HCT116 (cell line): ENCODE data around the gene TRIOBP. TPM values are rescaled to one million over a fixed set of nuclear protein-coding genes. Genes with fewer than 3 reads are reported as not detected.

Experiments used
- ATAC-seq: fragments of 200-7000 bp; cut with Tn5 transposase; 2 replicates; pipeline ENCODE4 v1.9.1; 2020; ENCODE audit warnings: mild to moderate bottlenecking, moderate library complexity
- BruUV-seq: library from RNA; stranded (reverse); fragments of 400-500 nt; replicated peaks from 2 replicates; lab custom pipeline; 2021; lab: Mats Ljungman, UMichigan
- CTCF ChIA-PET: fragments of 300-600 bp; sonication (Branson Sonifier 250); formaldehyde crosslinking; loops from one replicate; lab custom pipeline; 2021; ENCODE audit warnings: antibody characterized with exemption; lab: Charles Lee
- POLR2A ChIA-PET: fragments of 300-600, 350-600 bp; sonication (Branson Sonifier 250); formaldehyde crosslinking; loops from one replicate; lab custom pipeline; 2021; ENCODE audit warnings: antibody characterized with exemption; lab: Charles Lee
- RAD21 ChIA-PET, 2 experiments: fragments of 300-600 bp; sonication (Branson Sonifier 250); formaldehyde crosslinking; loops; one replicate each; lab custom pipeline; 2023; ENCODE audit warnings: low total read pairs in 2 of 2; ENCODE audit not compliant: uncharacterized antibody in 2 of 2, unreplicated experiment in 2 of 2, low non-redundant PET in 1 of 2; lab: Charles Lee
- DNase-seq: peaks from one replicate; pipeline ENCODE4 v3.0.0-alpha.2; 2010; ENCODE audit warnings: low read depth, low spot score
- H2AFZ ChIP-seq: fragments of 200-600 bp; shearing (Covaris generic), sonication (generic); 2 replicates; pipeline ENCODE4 v1.6.1; 2017; ENCODE audit warnings: low read depth, mixed run types, mixed read lengths, antibody characterized with exemption, low read length; ENCODE audit not compliant: poor library complexity, severe bottlenecking
- H3K27ac ChIP-seq: 2 replicates; pipeline ENCODE4 v1.5.1; 2012; ENCODE audit warnings: low read depth, low read length
- H3K27me3 ChIP-seq: fragments of 200-600 bp; sonication (generic); 2 replicates; pipeline ENCODE4 v1.6.1; 2016; ENCODE audit warnings: mixed run types, low read length, mixed read lengths; ENCODE audit not compliant: insufficient read depth
- H3K36me3 ChIP-seq, 2 experiments: fragments of 200-500 bp in 1 of 2; fragments of 200-600 bp in 1 of 2; sonication (Bioruptor generic) in 1 of 2; sonication (generic) in 1 of 2; 2 replicates each; pipeline versions ENCODE4 v1.5.1 to v1.6.1; 2014 to 2016; ENCODE audit warnings: low read length in 2 of 2, inconsistent platforms in 1 of 2, mixed read lengths in 1 of 2, mixed run types in 1 of 2; ENCODE audit not compliant: insufficient read depth in 2 of 2, control insufficient read depth in 1 of 2
- H3K4me1 ChIP-seq, 2 experiments: fragments of 200-600 bp in 1 of 2; sonication (generic) in 1 of 2; 2 replicates each; pipeline versions ENCODE4 v1.5.1 to v1.6.1; 2012 to 2017; ENCODE audit warnings: low read length in 2 of 2, inconsistent platforms in 1 of 2, mild to moderate bottlenecking in 1 of 2, mixed read lengths in 1 of 2, mixed run types in 1 of 2, moderate library complexity in 1 of 2; ENCODE audit not compliant: insufficient read depth in 2 of 2, control insufficient read depth in 1 of 2
- H3K4me2 ChIP-seq: fragments of 200-600 bp; sonication (generic); 2 replicates; pipeline ENCODE4 v1.6.1; 2017; ENCODE audit warnings: mixed run types, low read length, mixed read lengths
- H3K4me3 ChIP-seq, 2 experiments: fragments of 200-600 bp in 1 of 2; sonication (generic) in 1 of 2; replicated peaks in 1 of 2; 2 replicates each; pipeline ENCODE4 v1.5.1; 2011 to 2016; ENCODE audit warnings: low read length in 2 of 2, control low read depth in 1 of 2, low read depth in 1 of 2, mild to moderate bottlenecking in 1 of 2, mixed read lengths in 1 of 2, mixed run types in 1 of 2
- H3K79me2 ChIP-seq: fragments of 200-600 bp; sonication (generic); 2 replicates; pipeline ENCODE4 v1.6.1; 2017; ENCODE audit warnings: mild to moderate bottlenecking, mixed run types, low read length, moderate library complexity, mixed read lengths; ENCODE audit not compliant: insufficient read depth
- H3K9ac ChIP-seq: fragments of 200-600 bp; sonication (generic); 2 replicates; pipeline ENCODE4 v1.6.1; 2016; ENCODE audit warnings: low read length, mixed read lengths
- H3K9me2 ChIP-seq: fragments of 200-600 bp; sonication (generic), shearing (Covaris generic); 2 replicates; pipeline ENCODE4 v1.6.1; 2017; ENCODE audit warnings: mixed run types, mild to moderate bottlenecking, moderate library complexity; ENCODE audit not compliant: insufficient read depth
- H3K9me3 ChIP-seq, 2 experiments: fragments of 200-500 bp in 1 of 2; fragments of 200-600 bp in 1 of 2; sonication (Bioruptor generic) in 1 of 2; sonication (generic) in 1 of 2; 2 replicates each; pipeline ENCODE4 v1.6.1; 2014 to 2017; ENCODE audit warnings: low read length in 2 of 2, mixed read lengths in 2 of 2, inconsistent platforms in 1 of 2, low read depth in 1 of 2, mild to moderate bottlenecking in 1 of 2, mixed run types in 1 of 2, moderate library complexity in 1 of 2; ENCODE audit not compliant: control insufficient read depth in 1 of 2, insufficient read depth in 1 of 2
- H4K20me1 ChIP-seq: fragments of 200-600 bp; sonication (generic), shearing (Covaris generic); 2 replicates; pipeline ENCODE4 v1.6.1; 2017; ENCODE audit warnings: mixed run types, mild to moderate bottlenecking, moderate library complexity; ENCODE audit not compliant: insufficient read depth
- CTCF ChIP-seq, 3 experiments: fragments of 200-600 bp in 1 of 3; sonication (generic) in 1 of 3; IDR thresholded peaks in 2 of 3; conservative IDR thresholded peaks in 1 of 3; 2 replicates each; pipeline ENCODE4 v1.5.1; 2012 to 2017; ENCODE audit warnings: low read depth in 2 of 3, low read length in 2 of 3, antibody characterized with exemption in 1 of 3, borderline replicate concordance in 1 of 3, control low read depth in 1 of 3, mild to moderate bottlenecking in 1 of 3, mixed read lengths in 1 of 3, mixed run types in 1 of 3, moderate library complexity in 1 of 3; ENCODE audit not compliant: insufficient read depth in 1 of 3
- POLR2A ChIP-seq: IDR thresholded peaks from 2 replicates; pipeline ENCODE4 v1.7.0; 2011; ENCODE audit warnings: borderline replicate concordance; ENCODE audit not compliant: insufficient read depth, insufficient read length; ENCODE audit errors: extremely low read depth
- POLR2AphosphoS5 ChIP-seq: IDR thresholded peaks from 2 replicates; pipeline ENCODE4 v1.6.1; 2011; ENCODE audit warnings: mild to moderate bottlenecking, low read depth, low read length, moderate library complexity
- SP1 ChIP-seq: IDR thresholded peaks from 2 replicates; pipeline ENCODE4 v1.6.1; 2012; ENCODE audit warnings: low read depth
- YY1 ChIP-seq: IDR thresholded peaks from 2 replicates; pipeline ENCODE4 v1.6.1; 2011; ENCODE audit warnings: low read length, low read depth, moderate library complexity, mild to moderate bottlenecking; ENCODE audit not compliant: insufficient replicate concordance; ENCODE audit errors: extremely low read depth
- ZNF274 ChIP-seq: fragments of 200-500 bp; sonication (Bioruptor generic); IDR thresholded peaks from 2 replicates; pipeline ENCODE4 v1.6.1; 2014; ENCODE audit warnings: mild to moderate bottlenecking, low read depth, low read length, inconsistent platforms
- intact Hi-C: fragments of 100-400 bp; cut with micrococcal nuclease; formaldehyde crosslinking; loops from 2 replicates; pipeline ENCODE4 v1.10.0; 2022
- total RNA-seq: library from RNA; stranded (reverse); gene quantifications from one replicate; pipeline ENCODE4 v1.2.1, GENCODE V29; 2021; ENCODE audit not compliant: unreplicated experiment

The TRIOBP gene
- total RNA-seq, 1 experiment from 2014 or later = 244 TPM

GRCh38 chr22:37763012-37763411, 66.2 kb downstream of the TRIOBP start:
- H3K36me3 ChIP-seq = peaks cover 39 to 63% of the 10 kb centered on the region in 2 experiments
- no peak overlapping the region for H3K9ac ChIP-seq
- no peak for DNase-seq
- intact Hi-C loops = no loop called here
- no peak for TF ChIP-seq ZNF274
- peak; percentile 40; the same call in 1 of the 2 replicates for TF ChIP-seq POLR2AphosphoS5
- TF ChIP-seq CTCF (IDR thresholded peaks at IDR 0.05 in 2 of 3, conservative IDR thresholded peaks at IDR 0.05 in 1 of 3; ENCODE audit: borderline replicate concordance in 1 of 3, insufficient read depth in 1 of 3, low read depth in 2 of 3, low read length in 2 of 3) = no peak
- H3K79me2 ChIP-seq = peaks cover 22% of the 10 kb centered on the region; the same call in 1 of the 2 replicates
- ChIA-PET RAD21 (no interaction called here), POLR2A (interaction anchor here (0.9 to 4.2 kb wide), 3 partner anchors 12 to 45 kb away, joined by 3 to 34 read pairs (median 5); partner anchors contain the start of gene GCAT), CTCF (interaction anchor here (1.0 to 3.0 kb wide), 2 partner anchors 18 to 20 kb away, joined by 3 to 10 read pairs; no protein-coding TSS in a partner anchor)
- H2AFZ ChIP-seq = no peak overlapping the region
- no peaks in the 10 kb centered on the region for H3K9me3 ChIP-seq
- no peak overlapping the region for H3K27ac ChIP-seq
- BruUV-seq = no TSS peak
- ATAC-seq = no peak; the same call in 1 of the 2 replicates
- no peaks in the 10 kb centered on the region for H3K27me3 ChIP-seq
- H3K9me2 ChIP-seq = no peaks in the 10 kb centered on the region
- H3K4me1 ChIP-seq = peaks cover 18 to 75% of the 10 kb centered on the region in 2 experiments
- H3K4me3 ChIP-seq = no peak overlapping the region
- no peak overlapping the region for H3K4me2 ChIP-seq
- H4K20me1 ChIP-seq = no peaks in the 10 kb centered on the region

- ChIA-PET CTCF (interaction anchor here (3.0 kb wide), 1 partner anchor 17 kb away, joined by 10 read pairs; no protein-coding TSS in a partner anchor), RAD21 (no interaction called here), POLR2A (interaction anchor here (4.2 kb wide), 1 partner anchor 12 kb away, joined by 34 read pairs; no protein-coding TSS in a partner anchor)
- DNase-seq (no peak), ATAC-seq (no peak)
- no TSS peak for BruUV-seq
- H3K9ac ChIP-seq = no peak overlapping the region
- peaks cover 38 to 59% of the 10 kb centered on the region in 2 experiments for H3K36me3 ChIP-seq
- intact Hi-C loops = no loop called here
- H3K4me1 ChIP-seq = peaks cover 18 to 68% of the 10 kb centered on the region in 2 experiments
- no peaks in the 10 kb centered on the region for H4K20me1 ChIP-seq
- H3K27ac ChIP-seq = no peak overlapping the region
- no peak overlapping the region for H2AFZ ChIP-seq
- peaks cover 17% of the 10 kb centered on the region; the same call in 1 of the 2 replicates for H3K79me2 ChIP-seq
- no peaks in the 10 kb centered on the region for H3K9me3 ChIP-seq
- no peaks in the 10 kb centered on the region for H3K27me3 ChIP-seq
- no peak overlapping the region for H3K4me2 ChIP-seq
- no peak overlapping the region for H3K4me3 ChIP-seq
- no peaks in the 10 kb centered on the region for H3K9me2 ChIP-seq
- no peak for TF ChIP-seq SP1
- no peak for TF ChIP-seq POLR2A
- TF ChIP-seq POLR2AphosphoS5 = peak; percentile 54
- TF ChIP-seq YY1 = no peak
Measured at GRCh38 chr22:37763652-37764051, 66.8 kb downstream of the TRIOBP start.
